ENCODE results near the gene EVA1C. TPM values are rescaled to one million over a fixed set of nuclear protein-coding genes. Genes with fewer than 3 reads are reported as not detected.
"Not testable (repeated sequence)": the region's sequence is repeated elsewhere in the genome, so short reads cannot be mapped to it uniquely, and the experiment has no call there.

EVA1C gene, protein sequence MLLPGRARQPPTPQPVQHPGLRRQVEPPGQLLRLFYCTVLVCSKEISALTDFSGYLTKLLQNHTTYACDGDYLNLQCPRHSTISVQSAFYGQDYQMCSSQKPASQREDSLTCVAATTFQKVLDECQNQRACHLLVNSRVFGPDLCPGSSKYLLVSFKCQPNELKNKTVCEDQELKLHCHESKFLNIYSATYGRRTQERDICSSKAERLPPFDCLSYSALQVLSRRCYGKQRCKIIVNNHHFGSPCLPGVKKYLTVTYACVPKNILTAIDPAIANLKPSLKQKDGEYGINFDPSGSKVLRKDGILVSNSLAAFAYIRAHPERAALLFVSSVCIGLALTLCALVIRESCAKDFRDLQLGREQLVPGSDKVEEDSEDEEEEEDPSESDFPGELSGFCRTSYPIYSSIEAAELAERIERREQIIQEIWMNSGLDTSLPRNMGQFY
- 10 to 100 TPM; 48.6 to 72.6 TPM for total RNA-seq
- 100 to 1,000 TPM in 1 of 2 donors, 10 to 100 TPM in 1; 40.9 to 105 TPM for polyA plus RNA-seq
- long read RNA-seq, donor 1, transcript EVA1C-201 (8 exons, 1,998 nt), result major isoform, 74 of 215 reads
- long read RNA-seq, donor 1, transcript EVA1C-206 (7 exons, 1,745 nt), result minor isoform, 5 of 215 reads
- long read RNA-seq, donor 1, transcript EVA1C-202 (8 exons, 1,668 nt), result minor isoform, 8 of 215 reads
- long read RNA-seq, donor 1, partial matches to known transcripts, result 7 of 215 reads
- long read RNA-seq, donor 1, other reads (novel, unspliced or antisense), result 119 of 215 reads
- long read RNA-seq, donor 2, transcript EVA1C-201 (8 exons, 1,998 nt), result major isoform, 11 of 67 reads
- long read RNA-seq, donor 2, partial matches to known transcripts, result 3 of 67 reads
- long read RNA-seq, donor 2, other reads (novel, unspliced or antisense), result 48 of 67 reads

DNA sequence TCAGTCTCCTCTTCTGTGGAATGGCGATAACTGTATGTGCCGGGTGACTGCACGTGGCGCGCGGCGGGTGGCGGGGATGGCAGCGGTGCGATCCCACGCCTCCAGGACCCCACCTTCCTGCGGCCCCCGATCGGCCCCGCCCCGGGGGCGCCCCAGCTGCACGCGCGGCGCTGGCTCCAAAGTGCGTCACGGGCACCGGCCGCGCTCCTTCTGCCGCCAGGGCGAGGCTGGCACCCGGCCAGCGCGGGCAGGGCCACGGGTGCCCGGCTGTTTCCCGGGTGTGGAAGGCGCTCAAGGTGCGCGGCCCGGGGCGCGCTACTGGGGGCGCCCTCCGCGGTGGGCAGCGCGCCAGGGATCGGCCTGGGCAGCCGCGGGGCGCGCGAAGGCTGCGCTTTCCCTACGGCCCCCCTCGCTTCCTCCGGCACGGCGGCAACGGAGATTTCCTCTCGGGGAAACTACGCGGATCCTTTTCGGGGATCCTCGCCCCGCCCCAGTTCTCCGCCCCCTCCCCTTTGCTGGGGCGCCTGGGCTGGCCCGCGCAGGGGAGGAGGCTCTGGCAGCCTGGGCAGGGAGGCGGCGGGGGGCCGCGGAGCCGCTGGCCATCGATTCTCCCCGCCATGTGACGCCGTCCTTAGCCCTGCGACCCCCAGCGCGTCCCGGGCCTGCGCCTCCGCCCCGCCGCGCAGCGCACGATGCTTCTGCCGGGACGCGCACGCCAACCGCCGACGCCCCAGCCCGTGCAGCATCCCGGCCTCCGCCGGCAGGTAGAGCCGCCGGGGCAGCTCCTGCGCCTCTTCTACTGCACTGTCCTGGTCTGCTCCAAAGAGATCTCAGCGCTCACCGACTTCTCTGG lies at the start of gene EVA1C:
TSS of gene EVA1C (plus strand) at position 545 of the 853 bp plus-strand sequence. CDS start at position 693, 148 bp downstream.
- intact Hi-C loops (cut with DNase I), result loop anchor here (5.0 to 10.0 kb wide), 4 partner anchors 50 to 155 kb away; no protein-coding TSS in a partner anchor
- DNase-seq (peak; percentile 72 to 90), ATAC-seq (ENCODE audit: low FRiP score) (peak; percentile 82)
- H3K27me3 ChIP-seq (ENCODE audit: control insufficient read depth in 1 of 2, insufficient read depth in 2 of 2, low read length in 1 of 2), result no peaks in the 10 kb centered on the region
- H3K9me3 ChIP-seq (ENCODE audit: control insufficient read depth, low read length), result no peaks in the 10 kb centered on the region
- H3K27ac ChIP-seq (ENCODE audit: low read depth in 1 of 2, low read length in 2 of 2), result peak within 1 kb of the TSS; percentile 99 to 100
- no peaks in the 10 kb centered on the region for H3K36me3 ChIP-seq (ENCODE audit: control insufficient read depth in 1 of 2, insufficient read depth in 2 of 2, low read length in 1 of 2)
- H3K4me3 ChIP-seq (ENCODE audit: low read length in 2 of 2), result peak within 1 kb of the TSS; percentile 67 to 84
- 0% methylated on average over 72 to 104 of the region's 104 CpGs for WGBS, 2 donors
- peaks cover 0 to 5% of the 10 kb centered on the region in 2 donors for H3K4me1 ChIP-seq (ENCODE audit: control insufficient read depth in 1 of 2, insufficient read depth in 2 of 2, low read length in 2 of 2)

DNA sequence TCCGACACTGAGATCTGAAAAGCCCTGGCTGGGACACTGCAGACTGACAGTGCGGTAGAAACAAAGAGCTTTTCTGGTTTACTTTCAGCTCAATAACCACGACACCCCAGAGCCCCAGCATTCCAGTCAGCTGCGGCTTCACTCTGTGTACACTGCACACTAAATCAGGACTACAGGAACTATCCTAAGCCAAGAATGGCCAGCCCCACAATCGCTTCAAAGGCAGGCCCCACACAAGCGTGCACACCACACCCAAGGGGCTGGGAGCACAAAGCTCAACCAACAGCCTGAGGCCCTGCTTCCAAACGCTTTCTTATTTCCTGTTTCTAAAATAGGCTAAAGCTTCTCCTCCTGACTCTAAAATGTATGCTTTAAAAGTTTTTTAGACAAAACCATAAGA lies 48.1 kb upstream of the EVA1C start:
- 68 to 76% methylated on average over 7 of the region's 7 CpGs for whole genome bisulfite sequencing, 2 donors
- H3K9me3 ChIP-seq (ENCODE audit: control insufficient read depth, low read length), result no peaks in the 10 kb centered on the region
- H3K36me3 ChIP-seq (ENCODE audit: control insufficient read depth in 1 of 2, insufficient read depth in 2 of 2, low read length in 1 of 2), result peaks cover 0 to 20% of the 10 kb centered on the region in 2 donors
- no peak overlapping the region for H3K4me3 ChIP-seq (ENCODE audit: low read length in 2 of 2)
- H3K27me3 ChIP-seq (ENCODE audit: control insufficient read depth in 1 of 2, insufficient read depth in 2 of 2, low read length in 1 of 2), result no peaks in the 10 kb centered on the region
- intact Hi-C loops (cut with DNase I), result no loop called here
- peak; percentile 38 for ATAC-seq (ENCODE audit: low FRiP score)
- DNase-seq, result no peak
- H3K27ac ChIP-seq (ENCODE audit: low read depth in 1 of 2, low read length in 2 of 2), result no peak overlapping the region
- H3K4me1 ChIP-seq (ENCODE audit: control insufficient read depth in 1 of 2, insufficient read depth in 2 of 2, low read length in 2 of 2), result no peaks in the 10 kb centered on the region

DNA sequence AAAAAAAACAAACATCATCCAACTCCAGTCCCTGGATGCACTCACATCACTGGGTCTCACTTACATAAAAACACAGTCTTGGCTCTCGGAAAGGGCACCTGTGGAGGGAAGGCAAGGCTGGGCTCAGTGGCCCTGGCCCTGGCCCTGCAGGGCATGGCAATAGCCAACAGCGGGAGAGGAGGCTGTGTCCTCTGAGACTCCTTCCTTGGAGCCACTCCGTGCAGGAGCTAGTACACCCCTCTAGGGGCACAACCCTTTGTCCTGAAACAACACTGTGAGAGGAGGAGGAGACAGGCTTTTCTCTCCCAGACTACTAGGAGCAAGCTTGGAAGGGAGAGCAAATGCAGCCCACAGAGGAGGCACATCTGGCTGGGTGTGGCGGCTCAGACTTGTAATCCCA lies 47.7 kb upstream of the EVA1C start:
- WGBS, 2 donors, result 73 to 75% methylated on average over 4 of the region's 4 CpGs
- Histone ChIP-seq H3K36me3 (ENCODE audit: control insufficient read depth in 1 of 2, insufficient read depth in 2 of 2, low read length in 1 of 2) (peaks cover 0 to 17% of the 10 kb centered on the region in 2 donors), H3K27ac (ENCODE audit: low read depth in 1 of 2, low read length in 2 of 2) (no peak overlapping the region), H3K27me3 (ENCODE audit: control insufficient read depth in 1 of 2, insufficient read depth in 2 of 2, low read length in 1 of 2) (no peaks in the 10 kb centered on the region), H3K4me3 (ENCODE audit: low read length in 2 of 2) (no peak overlapping the region), H3K4me1 (ENCODE audit: control insufficient read depth in 1 of 2, insufficient read depth in 2 of 2, low read length in 2 of 2) (no peaks in the 10 kb centered on the region), H3K9me3 (ENCODE audit: control insufficient read depth, low read length) (no peaks in the 10 kb centered on the region)
- DNase-seq (no peak), ATAC-seq (ENCODE audit: low FRiP score) (peak; percentile 40)
- intact Hi-C loops (cut with DNase I), result no loop called here

DNA sequence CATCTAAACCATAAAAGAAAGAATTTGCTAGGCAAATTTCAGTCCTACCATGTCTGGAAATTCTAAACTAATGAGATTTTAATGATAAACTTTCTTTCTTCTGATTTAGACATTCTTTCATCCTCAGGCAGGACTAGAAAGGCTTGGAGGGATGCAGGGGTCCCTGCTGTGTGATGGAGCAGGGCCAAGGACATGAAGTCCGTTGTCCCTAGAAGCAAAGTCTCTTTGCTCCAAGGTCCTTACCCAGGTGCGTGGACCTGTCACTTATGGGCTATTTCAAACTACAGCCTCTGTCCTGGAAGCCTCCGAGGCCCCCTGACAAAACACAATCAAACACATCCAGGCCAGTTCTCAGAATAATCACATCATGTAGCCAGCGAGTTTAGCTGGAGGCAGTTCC lies 46.3 kb upstream of the EVA1C start:
- no peak overlapping the region for H3K4me3 ChIP-seq (ENCODE audit: low read length in 2 of 2)
- ATAC-seq (ENCODE audit: low FRiP score) (no peak), DNase-seq (no peak)
- 91% methylated on average over 4 of the region's 4 CpGs for WGBS, 2 donors
- H3K27me3 ChIP-seq (ENCODE audit: control insufficient read depth in 1 of 2, insufficient read depth in 2 of 2, low read length in 1 of 2), result no peaks in the 10 kb centered on the region
- no peaks in the 10 kb centered on the region for H3K9me3 ChIP-seq (ENCODE audit: control insufficient read depth, low read length)
- peaks cover 0 to 12% of the 10 kb centered on the region in 2 donors for H3K36me3 ChIP-seq (ENCODE audit: control insufficient read depth in 1 of 2, insufficient read depth in 2 of 2, low read length in 1 of 2)
- intact Hi-C loops (cut with DNase I), result no loop called here
- H3K4me1 ChIP-seq (ENCODE audit: control insufficient read depth in 1 of 2, insufficient read depth in 2 of 2, low read length in 2 of 2), result no peaks in the 10 kb centered on the region
- no peak overlapping the region for H3K27ac ChIP-seq (ENCODE audit: low read depth in 1 of 2, low read length in 2 of 2)

DNA sequence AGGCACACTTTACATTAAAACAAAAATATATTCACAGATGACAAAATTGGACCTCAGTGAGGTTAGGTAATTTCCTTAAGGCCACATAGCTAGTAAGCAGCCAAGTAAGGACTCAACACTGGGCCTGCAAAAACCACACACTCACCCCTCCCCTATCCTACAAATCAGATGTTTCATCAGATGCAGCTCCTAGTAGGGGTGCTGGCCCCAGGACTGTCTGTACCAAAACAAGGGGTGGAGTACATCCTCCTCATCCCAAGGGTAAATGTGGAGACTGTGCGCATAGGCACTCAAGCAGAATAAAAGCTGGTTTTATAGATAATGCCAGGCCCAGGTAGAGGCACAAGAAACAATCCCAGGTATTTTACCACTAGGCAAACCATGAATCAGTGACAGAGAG lies 45.3 kb upstream of the EVA1C start:
- no peak for DNase-seq
- 96 to 99% methylated on average over 1 of the region's 1 CpG for WGBS, 2 donors
- intact Hi-C loops (cut with DNase I), result no loop called here
- no peak for ATAC-seq (ENCODE audit: low FRiP score)
- Histone ChIP-seq H3K27me3 (ENCODE audit: control insufficient read depth in 1 of 2, insufficient read depth in 2 of 2, low read length in 1 of 2) (no peaks in the 10 kb centered on the region), H3K36me3 (ENCODE audit: control insufficient read depth in 1 of 2, insufficient read depth in 2 of 2, low read length in 1 of 2) (peaks cover 0 to 8% of the 10 kb centered on the region in 2 donors), H3K4me1 (ENCODE audit: control insufficient read depth in 1 of 2, insufficient read depth in 2 of 2, low read length in 2 of 2) (peaks cover 0 to 2% of the 10 kb centered on the region in 2 donors), H3K4me3 (ENCODE audit: low read length in 2 of 2) (no peak overlapping the region), H3K27ac (ENCODE audit: low read depth in 1 of 2, low read length in 2 of 2) (no peak overlapping the region), H3K9me3 (ENCODE audit: control insufficient read depth, low read length) (no peaks in the 10 kb centered on the region)

- Histone ChIP-seq H3K27ac (ENCODE audit: low read depth in 1 of 2, low read length in 2 of 2) (no peak overlapping the region), H3K36me3 (ENCODE audit: control insufficient read depth in 1 of 2, insufficient read depth in 2 of 2, low read length in 1 of 2) (peaks cover 0 to 5% of the 10 kb centered on the region in 2 donors)
- DNase-seq, result no peak
Observed at GRCh38 chr21:32368386-32368785, 44.1 kb upstream of the EVA1C start.

DNA sequence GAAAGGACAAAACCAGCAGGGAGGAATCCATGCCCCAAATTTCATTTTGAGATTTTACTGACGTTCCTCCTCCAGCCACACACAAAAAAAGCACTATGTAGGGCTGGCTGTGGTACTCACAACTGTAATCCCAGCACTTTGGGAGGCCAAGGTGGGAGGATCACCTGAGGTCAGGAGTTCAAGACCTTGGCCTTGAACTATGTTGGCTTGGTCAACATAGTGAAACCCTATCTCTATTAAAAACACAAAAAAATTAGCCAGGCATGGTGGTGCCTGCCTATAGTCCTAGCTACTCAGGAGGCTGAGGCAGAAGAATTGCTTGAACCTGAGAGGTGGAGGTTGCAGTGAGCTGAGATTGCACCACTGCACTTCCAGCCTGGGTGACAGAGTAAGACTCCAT lies 43.5 kb upstream of the EVA1C start:
- H3K36me3 ChIP-seq (ENCODE audit: control insufficient read depth in 1 of 2, insufficient read depth in 2 of 2, low read length in 1 of 2); ATAC-seq (ENCODE audit: low FRiP score): not testable (repeated sequence)
- 75 to 77% methylated on average over 1 of the region's 1 CpG for WGBS, 2 donors

More at GRCh38 chr21:32368386-32368785, 44.1 kb upstream of the EVA1C start:
- H3K4me3 ChIP-seq (ENCODE audit: low read length in 2 of 2), result no peak overlapping the region
- intact Hi-C loops (cut with DNase I), result no loop called here
- H3K4me1 ChIP-seq (ENCODE audit: control insufficient read depth in 1 of 2, insufficient read depth in 2 of 2, low read length in 2 of 2), result peaks cover 0 to 4% of the 10 kb centered on the region in 2 donors
- WGBS, 2 donors, result 86% methylated on average over 9 of the region's 9 CpGs
- no peak for ATAC-seq (ENCODE audit: low FRiP score)
- no peaks in the 10 kb centered on the region for H3K27me3 ChIP-seq (ENCODE audit: control insufficient read depth in 1 of 2, insufficient read depth in 2 of 2, low read length in 1 of 2)
- H3K9me3 ChIP-seq (ENCODE audit: control insufficient read depth, low read length), result no peaks in the 10 kb centered on the region

More for the DNA sequence above, 43.5 kb upstream of the EVA1C start:
- intact Hi-C loops (cut with DNase I); H3K27me3 ChIP-seq (ENCODE audit: control insufficient read depth in 1 of 2, insufficient read depth in 2 of 2, low read length in 1 of 2); H3K9me3 ChIP-seq (ENCODE audit: control insufficient read depth, low read length); H3K4me1 ChIP-seq (ENCODE audit: control insufficient read depth in 1 of 2, insufficient read depth in 2 of 2, low read length in 2 of 2); H3K4me3 ChIP-seq (ENCODE audit: low read length in 2 of 2); DNase-seq: not testable (repeated sequence)
- H3K27ac ChIP-seq (ENCODE audit: low read depth in 1 of 2, low read length in 2 of 2), result peak overlapping the region in 1 of 2 donors; percentile 41

Data from aorta (tissue), 5 donors.